GM19099 (cell line): ENCODE results near the gene RAC3.

ENCODE experiments used
- POLR2A ChIP-seq: IDR thresholded peaks from 3 replicates; pipeline ENCODE4 v1.6.1; 2011; ENCODE audit warnings: low read depth; ENCODE audit not compliant: insufficient read length; ENCODE audit errors: extremely low read depth

Gene RAC3

DNA sequence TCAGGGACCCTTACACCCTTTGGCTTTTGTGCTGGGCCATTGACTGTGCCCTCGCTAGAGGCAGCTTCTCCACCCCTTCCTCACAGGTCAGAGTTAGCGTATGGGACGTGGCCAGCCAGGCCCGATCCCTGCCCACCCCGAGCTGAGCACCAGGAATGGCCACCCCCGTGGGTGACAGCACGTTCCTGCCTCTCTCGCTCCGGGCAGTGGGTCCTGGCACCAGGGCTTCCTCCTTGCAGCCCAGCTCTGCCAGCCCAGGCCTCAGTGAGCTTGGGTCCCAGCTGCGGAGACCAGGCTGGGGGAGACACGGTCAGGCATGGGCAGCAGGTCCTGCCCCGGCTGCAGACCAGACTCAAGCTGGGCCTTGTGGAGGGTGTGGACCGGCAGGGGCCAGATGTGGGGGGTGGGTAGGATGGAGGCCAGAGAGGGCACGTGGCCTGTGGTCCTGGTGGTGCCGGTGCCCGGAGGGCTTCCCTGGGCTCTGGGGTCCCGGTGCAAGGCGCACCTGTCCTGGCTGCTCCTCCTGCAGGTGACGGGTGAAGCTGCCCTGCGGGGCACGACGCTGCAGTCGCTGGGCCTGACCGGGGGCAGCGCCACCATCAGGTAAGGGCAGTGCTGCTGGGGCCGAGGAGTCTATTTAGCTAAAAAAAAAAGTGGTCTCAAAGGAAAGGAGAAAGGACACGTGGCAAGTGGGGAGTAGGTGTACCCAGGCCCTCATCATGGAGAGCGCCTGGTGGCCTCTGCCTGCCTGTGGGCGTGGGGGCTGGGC is 35.8 kb upstream of the RAC3 start:
- no peak for TF ChIP-seq POLR2A

DNA sequence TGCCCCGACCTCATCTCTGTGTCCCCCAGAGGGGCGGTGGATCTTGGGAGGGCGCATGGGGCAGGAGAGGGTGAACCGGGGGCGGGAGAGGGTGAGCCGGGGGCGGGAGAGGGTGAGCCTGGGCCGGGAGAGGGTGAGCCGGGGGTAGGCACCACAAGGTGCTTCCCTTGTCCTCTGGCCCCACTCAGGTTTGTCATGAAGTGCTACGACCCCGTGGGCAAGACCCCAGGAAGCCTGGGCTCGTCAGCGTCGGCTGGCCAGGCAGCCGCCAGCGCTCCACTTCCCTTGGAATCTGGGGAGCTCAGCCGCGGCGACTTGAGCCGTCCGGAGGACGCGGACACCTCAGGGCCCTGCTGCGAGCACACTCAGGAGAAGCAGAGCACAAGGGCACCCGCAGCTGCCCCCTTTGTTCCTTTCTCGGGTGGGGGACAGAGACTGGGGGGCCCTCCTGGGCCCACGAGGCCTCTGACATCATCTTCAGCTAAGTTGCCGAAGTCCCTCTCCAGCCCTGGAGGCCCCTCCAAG is 35.2 kb upstream of the RAC3 start:
- TF ChIP-seq POLR2A: no peak

DNA sequence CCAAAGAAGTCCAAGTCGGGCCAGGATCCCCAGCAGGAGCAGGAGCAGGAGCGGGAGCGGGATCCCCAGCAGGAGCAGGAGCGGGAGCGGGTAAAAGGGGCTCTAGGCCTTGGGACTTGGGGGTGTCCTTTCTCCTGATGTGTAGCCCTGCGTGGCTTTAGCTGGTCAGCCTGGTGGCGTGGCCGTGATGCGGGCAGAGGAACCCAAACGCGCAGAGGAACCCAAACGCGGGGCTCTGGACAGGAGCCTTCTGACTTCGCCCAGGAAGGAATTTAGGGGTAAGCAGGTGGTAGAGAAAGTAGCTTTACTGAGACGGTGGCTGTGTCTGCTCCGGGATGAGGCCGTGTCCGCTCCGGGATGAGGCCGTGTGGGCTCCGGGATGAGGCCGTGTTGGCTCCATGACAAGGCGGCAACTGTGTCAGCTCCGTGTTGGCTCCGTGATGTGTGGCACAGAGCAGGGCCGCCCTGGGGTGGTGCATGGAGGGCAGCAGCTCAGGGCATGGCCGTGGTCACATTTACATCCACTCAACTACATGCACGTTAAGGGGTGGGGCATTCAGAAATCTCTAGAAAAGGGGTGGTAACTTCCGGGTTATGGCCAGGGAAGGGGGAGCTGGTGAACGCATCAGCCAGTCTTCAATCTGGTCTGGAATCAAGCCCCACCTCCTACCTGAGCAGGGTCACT is 34.6 kb upstream of the RAC3 start:
- TF ChIP-seq POLR2A: no peak

DNA sequence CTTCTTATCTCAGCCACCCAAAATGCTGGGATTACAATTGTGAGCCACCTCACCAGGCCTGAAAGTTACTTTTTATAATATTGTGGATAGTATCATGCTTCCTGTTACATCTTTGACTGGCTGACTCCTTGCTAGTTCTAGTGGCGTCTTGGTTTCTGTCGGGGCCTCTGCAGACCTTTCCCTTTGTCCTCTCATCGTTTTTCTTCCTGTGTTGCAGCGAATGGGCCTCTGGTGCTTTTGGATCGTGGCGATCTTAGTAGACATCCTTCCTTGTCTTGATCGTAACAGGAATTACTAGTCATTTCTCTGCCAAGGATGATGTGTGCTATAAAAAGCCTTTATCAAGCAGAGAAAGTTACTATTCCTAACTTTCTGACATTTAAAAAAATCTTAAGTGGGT is 33.3 kb upstream of the RAC3 start:
- TF ChIP-seq POLR2A: no peak

DNA sequence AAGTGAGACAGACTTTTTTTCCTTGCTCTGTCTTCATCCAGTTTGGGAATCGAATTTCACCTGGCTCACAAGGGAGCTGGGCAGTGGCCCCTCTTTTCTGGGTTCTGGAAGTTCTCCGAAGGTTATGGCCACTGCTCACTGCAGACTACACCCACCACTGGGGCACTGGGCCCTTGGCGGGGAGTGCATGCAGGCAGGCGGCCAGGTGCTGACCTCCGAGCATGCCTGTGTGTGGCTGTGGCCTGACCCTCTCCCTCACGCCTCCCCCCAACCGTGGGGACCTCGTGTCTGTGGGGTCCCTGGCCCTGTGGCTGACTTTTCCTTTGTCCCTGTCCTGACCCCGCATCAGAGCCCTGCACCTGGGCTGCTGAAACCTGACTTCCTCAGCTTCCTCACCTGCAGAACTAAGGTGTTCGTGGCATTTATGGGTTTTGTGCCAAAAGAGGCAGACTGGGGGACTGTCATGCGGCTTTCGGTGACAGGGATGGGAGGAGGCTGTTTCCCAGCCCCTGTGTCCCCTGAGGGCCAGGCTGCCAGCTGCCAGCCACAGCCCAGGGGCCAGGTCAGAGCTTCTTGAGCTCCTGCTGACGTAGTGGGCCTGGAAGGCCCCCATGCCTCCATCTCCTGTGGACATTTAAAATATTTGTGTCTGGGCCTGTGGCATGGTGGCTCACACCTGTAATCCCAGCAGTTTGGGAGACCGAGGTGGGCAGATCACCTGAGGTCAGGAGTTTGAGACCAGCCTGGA is 32.6 kb upstream of the RAC3 start:
- TF ChIP-seq POLR2A: no peak

DNA sequence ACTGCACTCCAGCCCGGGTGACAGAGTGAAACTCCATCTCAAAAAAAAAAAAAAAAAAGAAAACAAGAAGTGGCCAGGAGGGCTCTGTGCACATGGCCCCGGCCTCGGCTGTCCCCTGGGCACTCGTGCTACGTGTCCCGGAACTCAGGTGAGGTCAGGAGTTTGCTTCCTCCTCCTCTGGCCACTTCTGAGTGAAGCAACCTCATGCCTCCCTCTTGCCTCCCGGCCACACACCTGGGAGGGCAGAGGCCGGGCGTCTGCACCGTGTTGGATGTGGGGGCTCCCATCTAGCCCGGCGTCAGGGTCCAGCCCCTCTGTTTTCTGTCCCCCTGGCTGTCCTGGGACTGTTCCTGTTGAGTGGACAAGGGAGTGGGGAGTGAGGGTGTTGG is 31.9 kb upstream of the RAC3 start:
- TF ChIP-seq POLR2A: no peak

DNA sequence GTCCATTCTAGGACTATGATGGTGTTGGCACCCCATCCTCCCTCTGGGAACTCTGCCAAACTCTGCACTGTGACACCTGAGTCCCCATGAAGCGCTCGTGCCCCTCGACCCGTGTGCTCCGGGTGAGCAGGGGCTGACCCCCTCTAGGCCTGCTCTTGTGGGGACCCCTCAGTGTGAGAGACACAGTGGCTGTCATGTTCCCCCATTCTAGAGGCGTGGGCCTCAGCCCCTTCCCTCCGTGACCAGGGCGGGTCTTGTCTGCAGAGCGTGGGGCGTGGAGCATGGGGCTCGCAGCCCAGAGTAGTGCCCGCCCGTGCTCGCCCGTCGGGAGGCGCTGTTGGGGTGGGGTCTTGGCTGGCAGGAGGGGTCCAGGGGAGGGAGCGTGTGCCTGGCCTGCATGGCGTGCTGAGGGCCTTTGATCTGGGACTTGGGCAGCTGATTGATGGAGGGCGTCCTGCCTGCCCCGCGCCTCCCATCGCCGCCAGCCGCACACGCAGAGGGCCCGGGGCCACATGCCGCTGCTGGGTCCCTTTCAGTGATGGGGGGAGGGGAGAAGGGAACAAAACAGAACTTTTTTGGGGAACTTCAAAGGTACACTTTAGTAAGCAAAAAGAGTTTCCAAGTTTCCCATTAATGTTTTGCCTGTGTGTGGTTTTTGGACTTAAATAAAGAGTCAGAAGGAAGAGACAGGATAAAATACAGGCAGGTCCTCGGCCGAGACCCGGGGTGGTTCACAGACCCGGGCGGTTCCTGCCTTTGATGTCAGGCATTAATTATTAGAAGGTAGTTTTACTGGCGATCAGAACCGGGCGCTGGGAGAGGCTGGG is 31.3 kb upstream of the RAC3 start:
- no peak for TF ChIP-seq POLR2A

DNA sequence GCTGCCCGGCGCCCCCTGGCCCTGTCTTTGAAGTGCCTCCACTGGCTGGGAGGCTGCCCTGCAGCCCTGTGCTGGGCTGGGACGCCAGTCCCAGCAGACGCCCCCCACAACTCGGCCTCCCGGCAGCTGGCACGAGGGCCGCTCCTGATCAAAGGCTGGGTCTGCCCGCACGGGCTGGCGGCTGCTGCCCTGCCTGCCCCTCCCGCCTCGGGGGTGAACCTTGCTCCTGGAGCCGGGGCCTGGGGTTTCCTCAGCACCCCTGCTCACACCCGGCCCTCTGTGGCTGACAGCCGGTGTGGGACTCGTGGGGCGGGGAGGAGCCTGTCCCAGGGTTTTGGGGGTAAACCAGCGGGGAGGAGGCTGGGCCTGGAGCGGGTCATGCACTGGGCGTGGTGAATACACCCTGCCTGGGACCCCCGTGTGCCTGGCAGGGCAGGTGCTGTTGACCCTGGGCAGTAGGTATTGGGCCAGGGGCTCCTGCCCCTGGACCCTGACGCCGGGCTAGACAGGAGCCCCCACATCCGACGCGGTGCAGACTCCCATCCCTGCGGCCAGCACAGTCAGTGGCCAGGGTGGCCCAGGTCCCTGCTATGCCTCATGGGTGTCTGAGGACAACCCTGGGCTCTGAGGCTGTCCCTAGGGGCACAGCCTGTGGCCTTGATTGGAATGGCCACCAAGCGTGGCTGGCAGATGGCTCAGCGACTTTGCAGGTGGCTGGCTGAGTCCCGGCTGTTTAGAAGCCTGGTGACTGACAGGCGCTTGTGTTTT is 30.5 kb upstream of the RAC3 start:
- TF ChIP-seq POLR2A: no peak

DNA sequence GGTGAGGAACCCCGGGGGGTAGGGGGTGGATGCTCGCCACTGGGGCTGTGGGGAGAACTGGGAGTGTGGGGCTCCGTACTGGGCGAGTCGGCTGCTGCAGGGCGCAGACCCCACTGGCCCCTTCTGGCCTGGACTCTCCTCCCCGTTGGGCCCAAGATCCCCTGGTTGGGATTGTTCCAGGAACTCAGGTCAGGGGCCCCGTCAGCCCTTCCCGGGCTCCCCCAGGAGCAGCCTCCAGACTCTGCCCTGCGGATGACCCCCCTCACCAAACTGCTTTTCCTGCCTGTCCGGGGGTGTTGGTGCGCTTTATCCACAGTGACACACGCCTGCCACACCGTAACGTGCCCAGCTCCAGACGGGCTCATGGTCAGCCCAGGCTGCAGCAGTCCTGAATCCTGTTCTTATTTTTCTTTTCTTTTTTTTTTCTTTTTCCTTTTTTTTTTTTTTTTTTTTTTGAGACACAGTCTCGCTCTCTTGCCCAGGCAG is 29.9 kb upstream of the RAC3 start:
- TF ChIP-seq POLR2A: no peak

DNA sequence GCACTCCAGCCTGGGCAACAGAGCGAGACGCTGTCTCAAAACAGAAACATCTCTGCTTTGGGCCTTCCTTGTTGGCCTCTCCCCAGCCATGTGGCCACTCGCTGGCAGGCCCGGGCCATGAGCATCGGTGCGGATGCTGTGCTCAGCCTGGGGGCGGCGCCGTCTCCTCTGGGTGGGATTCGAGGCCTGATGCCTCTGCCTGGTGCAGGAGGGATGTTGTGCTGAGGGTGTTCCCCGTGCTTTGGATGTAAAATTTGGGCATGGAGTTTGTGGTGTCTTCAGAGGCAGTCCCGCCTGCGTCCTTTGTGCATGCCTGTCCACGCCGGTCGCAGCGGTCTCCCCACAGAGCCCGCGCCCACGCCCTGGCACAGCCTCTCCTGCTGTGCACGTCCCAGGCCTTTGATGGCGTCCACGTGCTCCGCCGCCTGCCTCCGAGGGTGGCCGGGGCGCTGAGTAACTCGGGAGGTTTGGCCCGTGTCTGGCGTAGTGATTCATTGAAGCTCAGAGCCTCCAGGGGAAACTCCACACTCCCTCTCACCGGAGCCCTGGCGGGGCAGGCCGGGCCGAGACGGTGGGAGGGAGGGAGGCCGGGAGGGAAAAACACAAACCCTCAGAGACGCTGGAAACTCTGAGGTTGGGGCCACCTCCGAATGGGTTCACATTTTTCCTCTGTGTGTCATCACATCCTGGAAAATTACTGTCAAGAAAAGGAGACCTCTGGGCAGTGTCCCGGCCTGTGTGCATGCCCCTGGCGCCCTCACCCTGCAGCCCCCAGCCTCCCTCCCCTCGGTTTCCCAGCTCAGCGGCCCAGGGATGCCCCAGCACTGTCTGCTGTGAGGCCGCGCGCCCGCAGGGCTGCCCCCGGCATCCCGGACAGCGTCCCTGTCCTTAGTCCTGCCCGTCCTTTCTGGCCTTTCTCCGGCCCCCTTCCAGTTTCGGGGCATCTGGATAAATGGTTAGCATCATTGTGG is 27.8 kb upstream of the RAC3 start:
- no peak for TF ChIP-seq POLR2A

DNA sequence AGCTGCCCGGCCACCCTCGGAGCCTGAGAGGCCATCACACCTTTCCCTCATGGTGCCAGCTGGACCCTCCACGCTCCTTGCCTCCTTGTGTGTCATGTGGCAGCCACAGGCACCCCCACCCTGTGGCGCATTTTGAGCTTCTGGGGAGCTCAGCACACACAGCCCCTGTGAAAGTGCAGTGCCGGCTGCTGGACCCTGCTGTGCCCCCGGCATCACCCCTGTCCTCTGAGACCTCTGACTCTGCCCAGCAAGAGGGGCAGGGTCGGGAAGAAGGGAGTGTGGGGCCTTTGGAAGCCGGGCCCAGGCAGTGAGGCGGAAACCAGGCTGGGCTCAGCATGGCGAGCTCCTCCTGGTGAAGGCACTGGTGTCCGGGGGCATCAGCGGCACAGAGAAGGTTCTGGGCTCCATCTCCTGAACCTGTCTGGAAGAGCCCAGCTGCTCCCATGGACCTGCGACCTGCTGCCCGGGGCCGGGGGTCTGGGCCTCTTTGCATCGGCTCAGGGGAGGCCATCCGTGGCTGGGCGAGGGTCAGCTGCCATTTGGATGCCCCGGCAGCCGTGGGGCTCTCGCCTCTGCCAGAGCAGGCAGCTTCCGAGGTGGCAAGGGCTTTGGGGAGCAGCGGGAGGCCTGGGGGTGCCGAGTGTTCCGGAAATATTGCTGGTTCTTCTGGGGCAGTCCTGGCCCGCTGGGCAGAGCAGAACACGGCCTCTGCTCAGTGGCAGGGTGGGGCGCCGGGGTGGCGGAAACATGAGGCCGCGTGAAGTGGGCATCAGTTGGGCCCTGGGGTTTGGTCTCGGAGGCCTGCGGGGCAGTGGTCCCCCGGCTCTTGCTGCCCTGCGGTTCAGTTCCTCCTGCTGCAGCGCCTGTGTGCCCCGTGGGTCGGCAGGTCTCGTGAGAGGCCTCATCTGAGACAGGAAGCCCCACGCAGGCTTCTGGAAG is 26.7 kb upstream of the RAC3 start:
- no peak for TF ChIP-seq POLR2A
